ENCODE measurements around the gene IRF2. TPM values are rescaled to one million over a fixed set of nuclear protein-coding genes. Genes with fewer than 3 reads are reported as not detected.

Gene IRF2
- total RNA-seq, 1 experiment from 2014 or later = 14.8 TPM

- H3K4me3 ChIP-seq (ENCODE audit: insufficient read depth, low read depth, low read length) = no peak overlapping the region
- H3K36me3 ChIP-seq (replicated peaks; ENCODE audit: control insufficient read depth, insufficient read depth, low read length) = no peaks in the 10 kb centered on the region
- DNase-seq = no peak
- H3K27me3 ChIP-seq (ENCODE audit: control insufficient read depth, insufficient read depth, low read length) = no peaks in the 10 kb centered on the region
Observed at GRCh38 chr4:184448821-184449220, 25.5 kb downstream of the IRF2 start.

- Histone ChIP-seq H3K36me3 (replicated peaks; ENCODE audit: control insufficient read depth, insufficient read depth, low read length) (no peaks in the 10 kb centered on the region), H3K4me3 (ENCODE audit: insufficient read depth, low read depth, low read length) (no peak overlapping the region)
Observed at GRCh38 chr4:184448141-184448540, 26.2 kb downstream of the IRF2 start.

GRCh38 chr4:184447664-184448063 lies 26.7 kb downstream of the IRF2 start:
- no peak overlapping the region for H3K4me3 ChIP-seq (ENCODE audit: insufficient read depth, low read depth, low read length)
- peak; percentile 62 for DNase-seq
- no peaks in the 10 kb centered on the region for H3K27me3 ChIP-seq (ENCODE audit: control insufficient read depth, insufficient read depth, low read length)
- no peaks in the 10 kb centered on the region for H3K36me3 ChIP-seq (replicated peaks; ENCODE audit: control insufficient read depth, insufficient read depth, low read length)

More at GRCh38 chr4:184448141-184448540, 26.2 kb downstream of the IRF2 start:
- DNase-seq = no peak
- H3K27me3 ChIP-seq (ENCODE audit: control insufficient read depth, insufficient read depth, low read length) = no peaks in the 10 kb centered on the region

GRCh38 chr4:184446132-184446658 lies 28.2 kb downstream of the IRF2 start:
- Histone ChIP-seq H3K27me3 (ENCODE audit: control insufficient read depth, insufficient read depth, low read length) (no peaks in the 10 kb centered on the region), H3K36me3 (replicated peaks; ENCODE audit: control insufficient read depth, insufficient read depth, low read length) (no peaks in the 10 kb centered on the region), H3K4me3 (ENCODE audit: insufficient read depth, low read depth, low read length) (no peak overlapping the region)
- DNase-seq = no peak

- DNase-seq = no peak
- no peaks in the 10 kb centered on the region; the same call in 1 of the 2 replicates for H3K36me3 ChIP-seq (replicated peaks; ENCODE audit: control insufficient read depth, insufficient read depth, low read length)
- no peaks in the 10 kb centered on the region for H3K27me3 ChIP-seq (ENCODE audit: control insufficient read depth, insufficient read depth, low read length)
- no peak overlapping the region for H3K4me3 ChIP-seq (ENCODE audit: insufficient read depth, low read depth, low read length)
Observed at GRCh38 chr4:184444953-184445309, 29.4 kb downstream of the IRF2 start.

GRCh38 chr4:184444215-184444952 lies 30.0 kb downstream of the IRF2 start:
- Histone ChIP-seq H3K36me3 (replicated peaks; ENCODE audit: control insufficient read depth, insufficient read depth, low read length) (no peaks in the 10 kb centered on the region; the same call in 1 of the 2 replicates), H3K4me3 (ENCODE audit: insufficient read depth, low read depth, low read length) (no peak overlapping the region), H3K27me3 (ENCODE audit: control insufficient read depth, insufficient read depth, low read length) (no peaks in the 10 kb centered on the region)
- no peak for DNase-seq

GRCh38 chr4:184443318-184443717 lies 31.0 kb downstream of the IRF2 start:
- DNase-seq = no peak
- Histone ChIP-seq H3K36me3 (replicated peaks; ENCODE audit: control insufficient read depth, insufficient read depth, low read length) (no peaks in the 10 kb centered on the region; the same call in 1 of the 2 replicates), H3K27me3 (ENCODE audit: control insufficient read depth, insufficient read depth, low read length) (no peaks in the 10 kb centered on the region), H3K4me3 (ENCODE audit: insufficient read depth, low read depth, low read length) (no peak overlapping the region)

- no peaks in the 10 kb centered on the region; the same call in 1 of the 2 replicates for H3K36me3 ChIP-seq (replicated peaks; ENCODE audit: control insufficient read depth, insufficient read depth, low read length)
- no peak for DNase-seq
- H3K4me3 ChIP-seq (ENCODE audit: insufficient read depth, low read depth, low read length) = no peak overlapping the region
- H3K27me3 ChIP-seq (ENCODE audit: control insufficient read depth, insufficient read depth, low read length) = no peaks in the 10 kb centered on the region
Observed at GRCh38 chr4:184442314-184442635, 32.1 kb downstream of the IRF2 start.

- Histone ChIP-seq H3K27me3 (ENCODE audit: control insufficient read depth, insufficient read depth, low read length) (no peaks in the 10 kb centered on the region), H3K36me3 (replicated peaks; ENCODE audit: control insufficient read depth, insufficient read depth, low read length) (no peaks in the 10 kb centered on the region; the same call in 1 of the 2 replicates), H3K4me3 (ENCODE audit: insufficient read depth, low read depth, low read length) (no peak overlapping the region)
- peak; percentile 52 for DNase-seq
Observed at GRCh38 chr4:184441461-184442313, 32.7 kb downstream of the IRF2 start.

- H3K4me3 ChIP-seq (ENCODE audit: insufficient read depth, low read depth, low read length) = no peak overlapping the region
- H3K36me3 ChIP-seq (replicated peaks; ENCODE audit: control insufficient read depth, insufficient read depth, low read length) = no peaks in the 10 kb centered on the region; the same call in 1 of the 2 replicates
- no peaks in the 10 kb centered on the region for H3K27me3 ChIP-seq (ENCODE audit: control insufficient read depth, insufficient read depth, low read length)
- DNase-seq = no peak
Observed at GRCh38 chr4:184440595-184441358, 33.6 kb downstream of the IRF2 start.

- Histone ChIP-seq H3K4me3 (ENCODE audit: insufficient read depth, low read depth, low read length) (no peak overlapping the region), H3K36me3 (replicated peaks; ENCODE audit: control insufficient read depth, insufficient read depth, low read length) (no peaks in the 10 kb centered on the region; the same call in 1 of the 2 replicates), H3K27me3 (ENCODE audit: control insufficient read depth, insufficient read depth, low read length) (no peaks in the 10 kb centered on the region)
- no peak for DNase-seq
Observed at GRCh38 chr4:184439856-184440594, 34.3 kb downstream of the IRF2 start.

GRCh38 chr4:184439386-184439785 lies 35.0 kb downstream of the IRF2 start:
- no peak for DNase-seq
- Histone ChIP-seq H3K4me3 (ENCODE audit: insufficient read depth, low read depth, low read length) (no peak overlapping the region), H3K27me3 (ENCODE audit: control insufficient read depth, insufficient read depth, low read length) (no peaks in the 10 kb centered on the region), H3K36me3 (replicated peaks; ENCODE audit: control insufficient read depth, insufficient read depth, low read length) (no peaks in the 10 kb centered on the region; the same call in 1 of the 2 replicates)

- Histone ChIP-seq H3K36me3 (replicated peaks; ENCODE audit: control insufficient read depth, insufficient read depth, low read length) (no peaks in the 10 kb centered on the region; the same call in 1 of the 2 replicates), H3K4me3 (ENCODE audit: insufficient read depth, low read depth, low read length) (no peak overlapping the region)
- no peak for DNase-seq
Observed at GRCh38 chr4:184438375-184438774, 36.0 kb downstream of the IRF2 start.

More at GRCh38 chr4:184438375-184438774, 36.0 kb downstream of the IRF2 start:
- H3K27me3 ChIP-seq (ENCODE audit: control insufficient read depth, insufficient read depth, low read length) = no peaks in the 10 kb centered on the region

Data from H7 (cell line).